GM18526 (cell line): ENCODE results near the gene SHF.

ENCODE experiments used
- POLR2A ChIP-seq: IDR thresholded peaks from 3 replicates; pipeline ENCODE4 v1.6.1; 2011; ENCODE audit not compliant: insufficient read length; ENCODE audit errors: extremely low read depth

Gene SHF

GRCh38 chr15:45131510-45131909 lies 56.3 kb downstream of the SHF start:
- TF ChIP-seq POLR2A, result no peak

GRCh38 chr15:45130291-45131000 lies 57.3 kb downstream of the SHF start:
- TF ChIP-seq POLR2A, result no peak

- TF ChIP-seq POLR2A, result no peak
These were observed 58.1 kb downstream of the SHF start, which contains the start of the genes DUOX1 and DUOXA1 for GRCh38 chr15:45129651-45130129. DUOX1 (plus strand) TSS chr15:45129994; CDS start chr15:45131967, 1,973 bp downstream. DUOXA1 (minus strand) TSS chr15:45129879; CDS start chr15:45123014, 6,865 bp downstream.

DNA sequence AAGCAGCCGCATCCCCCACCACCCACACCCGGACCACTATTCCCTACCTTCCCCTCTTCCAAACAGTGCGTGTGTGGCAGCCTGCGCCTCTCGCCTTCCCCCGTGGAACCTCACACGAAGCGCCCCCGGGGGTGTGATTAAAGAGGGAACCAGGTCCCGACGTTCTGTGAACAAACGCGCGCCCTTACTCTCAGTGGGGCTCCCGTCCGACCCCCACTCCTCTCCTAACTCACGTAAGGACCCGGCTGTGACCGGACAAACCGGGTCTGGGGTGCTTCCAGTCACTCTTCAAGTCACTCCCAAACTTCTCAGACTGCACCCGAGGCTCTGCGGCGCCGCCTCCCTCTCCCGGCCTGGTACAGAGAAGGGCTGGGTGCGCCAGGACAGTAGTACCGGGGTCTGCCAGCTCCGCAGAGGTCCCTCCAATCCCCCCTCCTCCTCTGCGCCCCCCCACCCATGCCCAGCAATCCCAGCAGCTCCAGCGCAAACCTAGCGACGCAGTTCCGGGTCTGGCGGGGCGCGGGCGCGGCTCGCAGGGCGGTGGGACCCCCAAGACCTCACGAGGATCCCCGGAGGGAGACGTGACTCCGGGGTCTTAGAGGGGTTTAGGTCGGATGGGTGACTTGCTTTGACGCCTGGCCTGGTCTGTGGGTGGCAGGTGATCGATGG lies 58.7 kb downstream of the SHF start:
- TF ChIP-seq POLR2A, result no peak

- no peak for TF ChIP-seq POLR2A
These were observed 61.1 kb downstream of the SHF start for GRCh38 chr15:45126535-45127158.

- TF ChIP-seq POLR2A, result no peak
These were observed 64.4 kb downstream of the SHF start for GRCh38 chr15:45123397-45123796.

- TF ChIP-seq POLR2A, result no peak
These were observed 65.0 kb downstream of the SHF start for GRCh38 chr15:45122719-45123118.

DNA sequence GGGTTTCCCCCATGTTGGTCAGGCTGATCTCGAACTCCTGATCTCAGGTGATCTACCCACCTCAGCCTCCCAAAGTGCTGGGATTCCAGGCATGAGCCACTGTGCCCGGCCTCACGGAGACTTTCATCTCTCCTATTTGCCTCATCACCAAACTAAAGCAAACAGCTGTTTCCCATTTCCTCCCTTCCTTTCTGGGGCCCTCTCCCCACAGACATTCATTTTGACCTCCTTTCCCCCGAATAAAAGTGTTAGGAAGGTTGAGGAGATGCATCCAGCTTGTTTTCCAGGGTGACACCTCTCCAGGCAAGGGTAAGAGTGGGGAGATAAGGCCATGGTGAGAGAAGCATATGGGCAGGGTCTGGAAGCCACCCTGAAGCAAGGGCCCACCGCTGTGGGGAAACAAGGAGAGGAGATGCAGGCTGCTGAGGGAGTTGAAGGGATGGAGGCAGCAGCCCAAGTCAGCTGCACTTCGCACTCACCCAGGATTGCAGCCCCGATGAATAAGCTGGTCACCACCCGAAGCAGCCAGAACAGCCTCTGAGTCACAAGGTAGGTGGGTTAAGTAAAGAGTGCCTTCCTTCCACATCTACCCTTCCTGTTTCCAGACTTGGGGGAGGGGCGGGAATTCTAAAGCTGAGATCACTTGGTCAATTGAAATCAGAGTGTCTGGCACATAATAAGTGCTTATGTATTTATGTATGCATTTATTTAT lies 65.9 kb downstream of the SHF start:
- no peak for TF ChIP-seq POLR2A

DNA sequence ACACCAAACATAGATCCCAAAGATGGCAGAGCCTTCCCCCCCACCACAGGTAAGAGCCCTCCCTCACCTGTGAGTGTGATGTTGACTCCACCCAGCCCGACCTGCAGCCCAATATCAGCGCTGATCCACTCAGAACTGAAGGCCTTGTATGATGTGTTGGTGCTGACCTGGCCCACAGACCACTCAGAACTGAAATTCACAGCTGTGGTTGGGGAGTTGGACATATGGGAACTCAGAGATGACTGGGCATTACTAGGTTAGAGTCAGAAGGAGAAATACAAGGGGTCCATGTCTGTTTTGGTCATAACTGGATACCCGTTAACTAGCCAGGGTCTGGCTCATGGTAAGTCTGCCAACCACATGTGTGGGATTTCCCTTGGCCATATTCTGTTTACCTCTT lies 66.7 kb downstream of the SHF start:
- no peak for TF ChIP-seq POLR2A

- TF ChIP-seq POLR2A, result no peak
These were observed 67.4 kb downstream of the SHF start for GRCh38 chr15:45120081-45120972.

DNA sequence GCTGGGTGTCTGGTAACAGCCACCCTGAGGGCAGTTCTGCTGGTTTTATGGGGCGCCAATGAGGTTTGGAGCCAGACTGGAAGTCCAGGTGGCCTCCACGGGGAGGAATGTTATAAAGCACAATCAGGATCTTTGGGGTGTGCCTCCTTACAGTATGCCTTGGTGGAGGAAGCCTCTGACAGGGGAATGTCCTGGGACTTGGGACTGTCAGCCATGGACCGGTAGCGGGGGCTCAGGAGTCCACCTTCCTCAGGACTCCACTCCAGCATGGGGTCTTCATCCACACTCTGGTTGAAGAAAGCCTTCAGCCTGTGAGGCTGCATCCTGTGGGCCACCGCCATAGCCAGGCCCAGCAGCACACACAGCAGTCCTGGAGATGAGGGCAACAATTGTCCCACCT lies 68.8 kb downstream of the SHF start:
- TF ChIP-seq POLR2A, result no peak

GRCh38 chr15:45118131-45118588 lies 69.6 kb downstream of the SHF start:
- TF ChIP-seq POLR2A, result no peak

- no peak for TF ChIP-seq POLR2A
These were observed 70.2 kb downstream of the SHF start for GRCh38 chr15:45117308-45118130.
